ENCODE measurements around the gene PLCB2. TPM values are rescaled to one million over a fixed set of nuclear protein-coding genes. Genes with fewer than 3 reads are reported as not detected.

The PLCB2 gene
- 0.51 to 1.1 TPM (median 0.77 TPM) in 5 replicates for total RNA-seq (2022; extraction: Qiagen RNA extraction)

DNA sequence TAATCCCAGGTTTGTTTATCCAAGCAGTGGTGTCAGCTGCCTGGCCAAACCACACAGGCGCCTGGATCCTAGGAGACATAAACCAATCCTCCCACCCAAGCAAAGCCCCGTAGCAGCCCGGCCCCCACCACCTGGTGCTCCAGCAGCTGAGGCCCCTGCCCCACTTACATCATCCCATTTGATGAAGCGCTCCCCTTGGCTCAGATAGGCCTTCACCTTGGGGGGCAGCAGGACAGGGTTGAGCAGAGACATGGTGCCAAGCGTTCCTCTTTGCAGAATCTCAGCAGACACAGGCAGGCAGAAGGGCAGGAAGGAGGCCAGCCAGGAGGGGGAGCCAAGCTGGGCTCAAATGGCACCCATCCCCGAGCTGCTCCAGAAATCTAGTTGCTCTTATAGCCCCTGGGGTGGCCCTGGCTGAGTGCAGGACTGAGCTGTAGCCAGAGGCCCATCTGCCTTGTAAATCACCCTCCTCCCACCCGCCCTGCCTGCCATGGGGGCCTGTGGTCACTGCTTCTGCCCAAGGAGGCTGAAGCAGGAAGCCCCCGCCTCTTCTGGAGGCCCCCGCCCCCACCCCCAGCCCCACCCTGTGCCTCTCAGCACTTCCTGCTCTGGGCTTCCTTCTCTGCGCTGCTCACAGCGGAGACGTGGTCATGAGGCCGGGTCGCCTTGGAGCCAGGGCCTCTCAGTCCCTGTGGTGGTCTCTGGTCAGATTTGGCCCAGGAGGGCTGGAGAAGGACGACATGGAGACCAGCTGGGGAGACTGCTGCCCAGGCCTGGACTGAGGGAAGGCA is at the start of gene PLCB2:
TSS of gene PLCB2 (minus strand) at position 515 of the 791 bp plus-strand sequence. CDS start at position 252, 263 bp downstream.

DNA sequence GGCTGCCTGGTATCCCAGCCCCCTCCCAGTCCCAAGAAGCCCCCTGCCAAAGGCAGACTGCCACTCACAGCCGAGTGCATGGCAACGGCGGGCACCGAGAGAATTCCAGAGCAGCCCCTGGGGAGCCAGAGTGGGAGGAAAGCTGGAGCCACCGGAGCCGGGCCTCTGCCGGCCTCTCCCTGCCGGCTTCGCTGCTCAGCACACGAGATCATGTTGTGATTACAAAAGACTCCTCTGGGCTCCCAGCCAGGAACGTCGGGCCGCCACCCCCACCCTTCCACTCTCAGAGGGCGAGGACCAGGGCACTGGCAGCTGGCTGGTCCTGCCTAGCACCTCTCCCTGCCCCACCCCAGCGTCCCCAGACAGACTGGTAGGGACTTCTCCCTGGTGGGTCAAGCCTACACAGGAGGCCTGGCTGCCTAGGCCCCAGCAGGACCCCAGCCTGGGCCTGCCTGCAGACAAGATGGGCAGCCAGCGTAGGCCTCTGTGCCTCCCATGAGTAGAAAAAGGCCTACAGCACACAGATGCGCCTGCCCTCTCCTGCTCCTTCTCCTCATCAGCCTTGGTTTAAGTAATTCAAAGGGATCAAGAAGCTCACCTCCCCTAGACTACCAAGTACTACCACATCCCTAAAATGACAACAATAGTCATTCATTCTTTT is 33.1 kb upstream of the PLCB2 start, which contains the start of gene CCDC9B:
TSS of gene CCDC9B (minus strand) at position 200 of the 661 bp plus-strand sequence. CDS start at position 80, 120 bp downstream.

GRCh38 chr15:40323239-40323952 is 15.7 kb upstream of the PLCB2 start, which contains the start of gene INAFM2:
TSS of gene INAFM2 (plus strand) at chr15:40323692. CDS start at chr15:40324056, 364 bp downstream.

DNA sequence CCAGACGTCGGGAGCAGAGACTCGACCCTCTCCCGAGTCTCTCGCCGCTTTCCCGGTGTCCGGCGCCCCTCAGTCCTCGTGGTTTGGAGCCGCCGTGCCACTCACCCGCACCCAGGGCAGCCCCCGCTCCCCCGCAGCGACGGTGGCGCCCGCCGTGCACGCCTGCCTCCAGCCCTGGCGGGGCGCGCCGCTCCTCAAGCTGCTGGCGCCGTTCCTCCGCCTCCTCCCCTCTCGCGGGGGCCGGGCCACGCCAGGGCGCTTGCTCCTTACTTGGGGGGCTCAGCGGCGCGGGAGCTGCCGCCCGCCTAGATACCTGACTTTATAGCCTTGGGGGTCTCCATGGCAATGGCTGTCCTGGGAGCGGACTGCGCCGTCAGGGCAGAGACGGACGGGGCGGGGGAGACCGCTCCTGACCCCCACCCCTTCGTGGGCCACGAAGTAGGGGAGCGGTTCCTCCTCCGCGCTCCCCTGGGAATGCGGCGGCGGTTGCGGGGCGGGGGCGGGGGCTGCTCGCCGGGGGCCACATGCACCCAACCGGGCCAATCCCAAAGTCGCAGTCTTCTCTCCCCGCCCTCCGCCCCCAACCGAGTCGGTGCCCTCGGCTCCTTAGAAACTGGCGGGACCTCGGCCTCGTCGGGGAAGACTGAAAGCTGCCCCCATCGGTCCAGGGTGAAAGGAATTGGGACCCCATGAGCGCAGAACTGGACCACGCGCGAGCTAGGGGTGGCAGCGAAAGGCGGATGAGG is 24.7 kb downstream of the PLCB2 start, which contains the start of gene ANKRD63:
TSS of gene ANKRD63 (minus strand) at position 196 of the 746 bp plus-strand sequence. CDS start 478 bp downstream, outside the sequence.

GRCh38 chr15:40238532-40239403 is 69.0 kb downstream of the PLCB2 start, which contains the start of gene PAK6:
TSS of gene PAK6 (plus strand) at chr15:40239063. CDS start at chr15:40264786, 25,723 bp downstream.

Other genes starting within 250 kb of the PLCB2 start
- gene BMF, start 199.1 kb downstream of the PLCB2 start, total RNA-seq (2022; extraction: Qiagen RNA extraction): 0.97 to 1.5 TPM (median 1.1 TPM) in 5 replicates
- 24.0 to 29.7 TPM (median 27.8 TPM) in 5 replicates for gene BUB1B, start 146.9 kb downstream of the PLCB2 start, total RNA-seq (2022; extraction: Qiagen RNA extraction)
- 0.43 to 0.86 TPM (median 0.60 TPM) in 5 replicates for gene PAK6, start 68.9 kb downstream of the PLCB2 start, total RNA-seq (2022; extraction: Qiagen RNA extraction)
- gene ANKRD63, start 24.9 kb downstream of the PLCB2 start, total RNA-seq (2022; extraction: Qiagen RNA extraction): 0.15 to 0.40 TPM (median 0.32 TPM) in 4 of 5 replicates, not detected in the other
- gene INAFM2, start 15.8 kb upstream of the PLCB2 start, total RNA-seq (2022; extraction: Qiagen RNA extraction): 5.2 to 6.8 TPM (median 6.4 TPM) in 5 replicates
- gene CCDC9B, start 33.0 kb upstream of the PLCB2 start, total RNA-seq (2022; extraction: Qiagen RNA extraction): 17.1 to 25.1 TPM (median 20.2 TPM) in 5 replicates
- not detected in 5 replicates for gene PHGR1, start 43.1 kb upstream of the PLCB2 start, total RNA-seq (2022; extraction: Qiagen RNA extraction)
- gene DISP2, start 50.3 kb upstream of the PLCB2 start, total RNA-seq (2022; extraction: Qiagen RNA extraction): 0.64 to 2.6 TPM (median 1.0 TPM) in 5 replicates
- gene KNSTRN, start 74.8 kb upstream of the PLCB2 start, total RNA-seq (2022; extraction: Qiagen RNA extraction): 45.3 to 54.4 TPM (median 51.5 TPM) in 5 replicates
- gene IVD, start 97.9 kb upstream of the PLCB2 start, total RNA-seq (2022; extraction: Qiagen RNA extraction): 10.7 to 14.2 TPM (median 12.5 TPM) in 5 replicates
- 10.4 to 12.3 TPM (median 11.6 TPM) in 5 replicates for gene BAHD1, start 133.0 kb upstream of the PLCB2 start, total RNA-seq (2022; extraction: Qiagen RNA extraction)
- gene CHST14, start 163.0 kb upstream of the PLCB2 start, total RNA-seq (2022; extraction: Qiagen RNA extraction): 14.2 to 19.8 TPM (median 18.8 TPM) in 5 replicates